Sigmoid colon (tissue), 7 donors: ENCODE measurements around the gene TLR4. TPM values are rescaled to one million over a fixed set of nuclear protein-coding genes. Genes with fewer than 3 reads are reported as not detected.
A peak's percentile ranks its signal among the peaks of the same experiment; 100 is the strongest.

Experiments used
- DNase-seq: peaks from one replicate; pipeline ENCODE4 v3.0.0-alpha.2; 2019
- H3K27ac ChIP-seq, 4 donors: fragments of 200-600 bp; sonication (generic); one replicate each; pipeline ENCODE4 v1.5.1; 2016 to 2019; ENCODE audit warnings: mild to moderate bottlenecking in 1 of 4
- H3K27me3 ChIP-seq, 3 donors: fragments of 200-600 bp; sonication (generic); one replicate each; pipeline ENCODE4 v1.5.1; 2019; ENCODE audit warnings: mild to moderate bottlenecking in 1 of 3
- H3K36me3 ChIP-seq, 4 donors: fragments of 200-600 bp; sonication (generic); one replicate each; pipeline ENCODE4 v1.5.1; 2016 to 2019
- H3K4me1 ChIP-seq, 4 donors: fragments of 200-600 bp; sonication (generic); one replicate each; pipeline ENCODE4 v1.5.1; 2017 to 2019
- H3K4me3 ChIP-seq, 4 donors: fragments of 200-600 bp; sonication (generic); one replicate each; pipeline ENCODE4 v1.5.1; 2017 to 2019; ENCODE audit warnings: mild to moderate bottlenecking in 2 of 4, moderate library complexity in 1 of 4
- H3K9me3 ChIP-seq, 4 donors: fragments of 200-600 bp in 3 of 4; sonication (generic) in 3 of 4; one replicate each; pipeline versions ENCODE4 v1.5.1 to v1.6.1; 2013 to 2019
- EP300 ChIP-seq, 4 donors: sonication (generic); formaldehyde crosslinking; IDR thresholded peaks; one replicate each; pipeline ENCODE4 v1.6.1; 2017; ENCODE audit warnings: antibody characterized with exemption in 4 of 4
- POLR2A ChIP-seq, 2 donors: fragments of 450-650 bp; IDR thresholded peaks; one replicate each; pipeline ENCODE4 v1.6.1; 2016; ENCODE audit warnings: antibody characterized with exemption in 2 of 2, mild to moderate bottlenecking in 2 of 2, moderate library complexity in 2 of 2
- POLR2AphosphoS5 ChIP-seq, 4 donors: sonication (generic); formaldehyde crosslinking; IDR thresholded peaks; one replicate each; pipeline ENCODE4 v1.6.1; 2017; ENCODE audit warnings: antibody characterized with exemption in 4 of 4
- WGBS, 2 donors: extraction: QIAGEN DNeasy Blood & Tissue Kit; methylation state at CpG; one replicate each; pipeline ENCODE4 v1.1.7; 2013; 5-methylcytosine and 5-hydroxymethylcytosine counted together
- intact Hi-C: fragments of 100-400 bp; cut with DNase I; formaldehyde crosslinking; loops from one replicate; pipeline ENCODE4 v1.15.1; 2023
- polyA plus RNA-seq, 3 donors: library from polyadenylated mRNA; stranded (reverse); fragments of 200-250 nt; gene quantifications; one replicate each; pipeline ENCODE4 v1.2.3, GENCODE V29; 2013
- total RNA-seq, 4 donors: library from RNA; depleted of rRNA; stranded (reverse); fragments of >200 nt; gene quantifications; one replicate each; pipeline ENCODE4 v1.1.0, GENCODE V29; 2016
- TF ChIP-seq, protein P1 (sequence below), 4 experiments: fragments of 450-650 bp in 3 of 4; fragments of 200-600 bp in 1 of 4; IDR thresholded peaks; one replicate each; pipeline ENCODE4 v1.5.1; 2016 to 2019; ENCODE audit warnings: antibody characterized with exemption in 4 of 4, mild to moderate bottlenecking in 3 of 4, moderate library complexity in 2 of 4
- donor health status: healthy with polysubstance abuse.
- donor health status: Bipolar disorder and iron deficiency.
- donor health status: healthy.

The TLR4 gene
- total and polyA plus RNA-seq, 7 donors = 4.0 to 24.6 (median 10.5) TPM

DNA sequence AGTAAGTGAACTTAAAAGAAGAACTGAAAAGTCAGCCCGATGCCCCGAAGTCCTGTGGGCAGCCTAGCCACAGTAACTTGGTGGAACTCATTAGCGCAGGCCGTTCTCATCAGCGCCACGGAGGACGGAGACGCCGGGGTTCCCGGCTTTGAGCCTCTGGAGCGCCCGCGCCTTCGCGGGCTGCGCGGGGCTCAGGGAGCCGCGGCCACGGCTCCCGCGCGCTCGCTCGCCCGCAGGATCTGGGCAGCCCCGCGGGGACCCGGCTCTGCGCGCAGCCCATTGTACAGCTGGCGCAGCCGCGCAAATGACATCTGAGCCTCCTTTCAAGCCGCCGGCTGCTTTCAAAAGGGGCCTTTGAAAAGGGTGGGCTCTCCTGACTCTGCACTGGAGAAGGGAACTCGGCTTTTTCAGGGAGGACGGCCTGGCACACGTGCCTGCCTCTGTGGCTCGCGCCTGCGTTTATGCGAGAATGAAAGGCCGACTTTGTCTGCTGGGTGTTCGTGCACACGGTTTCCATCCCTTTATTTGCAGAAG, 40.7 kb downstream of the TLR4 start:
- no peak overlapping the region for H3K27ac ChIP-seq
- H3K9me3 ChIP-seq = no peaks in the 10 kb centered on the region
- 4% methylated on average over 46 of the region's 46 CpGs for WGBS, 2 donors
- H3K36me3 ChIP-seq = no peaks in the 10 kb centered on the region
- intact Hi-C loops = no loop called here
- no peak for DNase-seq
- peaks cover 0 to 17% (median 5%) of the 10 kb centered on the region in 3 donors for H3K27me3 ChIP-seq
- TF ChIP-seq, protein P1, sequence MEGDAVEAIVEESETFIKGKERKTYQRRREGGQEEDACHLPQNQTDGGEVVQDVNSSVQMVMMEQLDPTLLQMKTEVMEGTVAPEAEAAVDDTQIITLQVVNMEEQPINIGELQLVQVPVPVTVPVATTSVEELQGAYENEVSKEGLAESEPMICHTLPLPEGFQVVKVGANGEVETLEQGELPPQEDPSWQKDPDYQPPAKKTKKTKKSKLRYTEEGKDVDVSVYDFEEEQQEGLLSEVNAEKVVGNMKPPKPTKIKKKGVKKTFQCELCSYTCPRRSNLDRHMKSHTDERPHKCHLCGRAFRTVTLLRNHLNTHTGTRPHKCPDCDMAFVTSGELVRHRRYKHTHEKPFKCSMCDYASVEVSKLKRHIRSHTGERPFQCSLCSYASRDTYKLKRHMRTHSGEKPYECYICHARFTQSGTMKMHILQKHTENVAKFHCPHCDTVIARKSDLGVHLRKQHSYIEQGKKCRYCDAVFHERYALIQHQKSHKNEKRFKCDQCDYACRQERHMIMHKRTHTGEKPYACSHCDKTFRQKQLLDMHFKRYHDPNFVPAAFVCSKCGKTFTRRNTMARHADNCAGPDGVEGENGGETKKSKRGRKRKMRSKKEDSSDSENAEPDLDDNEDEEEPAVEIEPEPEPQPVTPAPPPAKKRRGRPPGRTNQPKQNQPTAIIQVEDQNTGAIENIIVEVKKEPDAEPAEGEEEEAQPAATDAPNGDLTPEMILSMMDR (IDR thresholded peaks at IDR 0.05) = no peak
- TF ChIP-seq POLR2AphosphoS5 (IDR thresholded peaks at IDR 0.05) = no peak
- peaks cover 0 to 5% (median 0%) of the 10 kb centered on the region in 4 donors for H3K4me1 ChIP-seq
- H3K4me3 ChIP-seq = peak overlapping the region in 3 of 4 donors; percentile 20 to 40 (median 35)

DNA sequence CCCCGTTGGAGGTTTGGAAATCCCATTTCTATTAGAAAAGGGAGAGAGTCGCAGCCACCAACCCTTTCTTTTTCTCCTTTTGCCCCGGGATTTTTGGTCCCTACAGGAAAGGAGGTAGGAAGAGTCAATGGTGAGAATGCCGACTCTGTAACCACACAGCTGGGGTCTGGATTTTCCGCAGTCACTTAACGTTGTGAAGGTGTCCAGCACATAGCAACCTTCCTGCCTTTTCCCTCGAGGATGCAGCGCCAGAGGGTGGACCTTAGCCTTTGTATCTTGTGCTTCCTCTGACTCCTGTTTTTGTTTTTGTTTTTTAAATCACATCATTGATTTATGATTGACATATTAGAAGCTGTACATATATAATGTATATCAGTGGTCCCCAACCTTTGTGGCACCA, 41.4 kb downstream of the TLR4 start:
- DNase-seq = no peak
- peaks cover 0 to 5% (median 0%) of the 10 kb centered on the region in 4 donors for H3K4me1 ChIP-seq
- H3K27me3 ChIP-seq = peaks cover 0 to 17% (median 5%) of the 10 kb centered on the region in 3 donors
- H3K9me3 ChIP-seq = no peaks in the 10 kb centered on the region
- no peak overlapping the region for H3K27ac ChIP-seq
- intact Hi-C loops = no loop called here
- no peaks in the 10 kb centered on the region for H3K36me3 ChIP-seq
- H3K4me3 ChIP-seq = no peak overlapping the region
- TF ChIP-seq POLR2A (IDR thresholded peaks at IDR 0.05) (no peak), POLR2AphosphoS5 (IDR thresholded peaks at IDR 0.05) (no peak), EP300 (IDR thresholded peaks at IDR 0.05) (no peak)
- TF ChIP-seq, protein P1 (IDR thresholded peaks at IDR 0.05) = no peak
- 85 to 86% methylated on average over 8 of the region's 8 CpGs for WGBS, 2 donors

DNA sequence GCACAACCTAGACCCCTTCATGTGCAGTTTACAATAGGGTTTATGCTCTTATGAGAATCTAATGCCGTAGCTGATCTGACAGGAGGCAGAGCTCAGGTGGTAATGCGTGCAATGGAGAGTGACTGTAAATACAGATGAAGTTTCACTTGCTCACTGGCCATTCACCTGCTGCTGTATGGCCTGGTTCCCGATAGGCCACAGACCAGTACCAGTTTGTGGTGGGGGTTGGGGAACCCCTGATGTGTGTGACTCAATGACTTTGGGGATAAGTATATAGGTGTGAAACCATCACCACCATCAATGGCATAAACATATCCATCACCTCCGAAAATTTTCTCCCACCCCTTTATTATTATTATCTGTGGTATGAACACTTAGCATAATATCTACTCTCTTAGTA, 42.1 kb downstream of the TLR4 start:
- DNase-seq = no peak
- WGBS, 2 donors = 60 to 95% methylated on average over 4 of the region's 4 CpGs
- intact Hi-C loops = no loop called here
- Histone ChIP-seq H3K4me1 (peaks cover 0 to 5% (median 0%) of the 10 kb centered on the region in 4 donors), H3K9me3 (no peaks in the 10 kb centered on the region), H3K4me3 (no peak overlapping the region), H3K27me3 (peaks cover 0 to 17% (median 5%) of the 10 kb centered on the region in 3 donors), H3K36me3 (no peaks in the 10 kb centered on the region), H3K27ac (no peak overlapping the region)
- TF ChIP-seq, protein P1 (IDR thresholded peaks at IDR 0.05) = no peak
- TF ChIP-seq POLR2AphosphoS5 (IDR thresholded peaks at IDR 0.05) (no peak), POLR2A (IDR thresholded peaks at IDR 0.05) (no peak), EP300 (IDR thresholded peaks at IDR 0.05) (no peak)

DNA sequence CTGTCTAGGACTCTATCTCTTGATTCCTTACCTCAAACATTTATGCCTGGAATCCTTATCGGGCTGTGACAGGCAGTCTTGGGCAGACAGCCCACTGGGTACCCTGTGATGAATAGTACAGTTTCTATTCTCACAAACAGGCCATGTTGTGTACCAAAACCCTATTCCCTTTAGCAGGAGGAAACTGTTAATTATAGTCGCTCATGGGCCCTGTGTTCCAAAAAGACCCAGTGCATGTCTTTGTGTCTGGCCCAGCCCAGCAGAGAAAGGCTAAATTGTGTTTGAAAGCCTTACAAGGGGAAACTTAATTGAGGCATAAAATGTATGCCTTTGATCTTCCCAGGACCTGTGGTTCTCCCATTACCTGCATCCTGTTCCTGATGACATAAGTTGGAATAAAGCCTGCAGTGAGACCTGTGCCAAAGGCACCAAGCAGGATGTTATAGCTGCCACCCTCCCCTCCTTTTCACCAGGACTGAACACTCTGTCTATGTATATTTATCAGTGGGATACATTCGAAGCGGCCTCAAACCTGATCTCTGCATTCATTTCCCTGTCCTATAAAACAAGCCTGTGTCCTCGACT, 43.3 kb downstream of the TLR4 start:
- Histone ChIP-seq H3K9me3 (no peaks in the 10 kb centered on the region), H3K36me3 (no peaks in the 10 kb centered on the region), H3K4me3 (no peak overlapping the region), H3K27me3 (peaks cover 0 to 17% (median 5%) of the 10 kb centered on the region in 3 donors), H3K27ac (no peak overlapping the region), H3K4me1 (peaks cover 0 to 5% (median 0%) of the 10 kb centered on the region in 4 donors)
- intact Hi-C loops = no loop called here
- 22 to 59% methylated on average over 5 of the region's 5 CpGs for WGBS, 2 donors
- DNase-seq = no peak
- TF ChIP-seq, protein P1 (IDR thresholded peaks at IDR 0.05) = no peak
- TF ChIP-seq EP300 (IDR thresholded peaks at IDR 0.05) = no peak
- no peak for TF ChIP-seq POLR2AphosphoS5 (IDR thresholded peaks at IDR 0.05)
- no peak for TF ChIP-seq POLR2A (IDR thresholded peaks at IDR 0.05)
